Measurements from ENCODE around the gene USP49.
"Not testable (repeated sequence)": the region's sequence is repeated elsewhere in the genome, so short reads cannot be mapped to it uniquely, and the experiment has no call there.

USP49 gene
- long read RNA-seq, donor 1, result 0 reads
- long read RNA-seq, donor 2, partial matches to known transcripts, result 0 of 1 reads
- long read RNA-seq, donor 2, other reads (novel, unspliced or antisense), result 0 of 1 reads
- long read RNA-seq, donor 3, result 0 reads
- long read RNA-seq, donor 4, partial matches to known transcripts, result 0 of 1 reads
- long read RNA-seq, donor 4, other reads (novel, unspliced or antisense), result 0 of 1 reads
- long read RNA-seq, donor 5, result 0 reads
- long read RNA-seq, donor 6, result 0 reads
- long read RNA-seq, donor 7, partial matches to known transcripts, result 0 of 1 reads
- long read RNA-seq, donor 7, other reads (novel, unspliced or antisense), result 0 of 1 reads
- long read RNA-seq, donor 8, result 0 reads

- peak; percentile 96 for DNase-seq
Measured at GRCh38 chr6:41895300-41896233, at the start of gene USP49. Gene USP49, minus strand, starts transcription at chr6:41895375. Its CDS starts 88,392 bp downstream, at chr6:41806983.

- DNase-seq, result no peak
Measured at GRCh38 chr6:41943456-41943855, 48.3 kb upstream of the USP49 start.

- DNase-seq, result not testable (repeated sequence)
Measured at GRCh38 chr6:41942882-41943281, 47.7 kb upstream of the USP49 start.

GRCh38 chr6:41942067-41942851 lies 47.1 kb upstream of the USP49 start:
- DNase-seq, result no peak

- DNase-seq, result peak; percentile 86
Measured at GRCh38 chr6:41941280-41942066, 46.3 kb upstream of the USP49 start, which contains the start of gene CCND3. Gene CCND3, minus strand, starts transcription at chr6:41941808. Its CDS starts 159 bp downstream, at chr6:41941649.

- DNase-seq, result no peak
Measured at GRCh38 chr6:41940759-41941279, 45.6 kb upstream of the USP49 start.

- DNase-seq, result peak; percentile 33
Measured at GRCh38 chr6:41939848-41940758, 44.9 kb upstream of the USP49 start.

GRCh38 chr6:41939176-41939847 lies 44.1 kb upstream of the USP49 start:
- peak; percentile 26 for DNase-seq

GRCh38 chr6:41938590-41939175 lies 43.5 kb upstream of the USP49 start:
- no peak for DNase-seq

- no peak for DNase-seq
Measured at GRCh38 chr6:41937861-41938574, 42.8 kb upstream of the USP49 start.

GRCh38 chr6:41937472-41937860 lies 42.3 kb upstream of the USP49 start:
- no peak for DNase-seq

- peak; percentile 33 for DNase-seq
Measured at GRCh38 chr6:41936073-41936837, 41.1 kb upstream of the USP49 start.

- DNase-seq, result no peak
Measured at GRCh38 chr6:41935685-41936072, 40.5 kb upstream of the USP49 start.

GRCh38 chr6:41935193-41935574 lies 40.0 kb upstream of the USP49 start:
- DNase-seq, result no peak

- DNase-seq, result no peak
Measured at GRCh38 chr6:41934278-41935192, 39.4 kb upstream of the USP49 start.

GRCh38 chr6:41932378-41932777 lies 37.2 kb upstream of the USP49 start:
- DNase-seq, result no peak

- DNase-seq, result no peak
Measured at GRCh38 chr6:41931792-41932191, 36.6 kb upstream of the USP49 start.

Data from right kidney (tissue), 9 donors.